SK-N-SH (cell line): ENCODE results near the gene IL22. TPM values are rescaled to one million over a fixed set of nuclear protein-coding genes. Genes with fewer than 3 reads are reported as not detected.

Experiments used
- CTCF ChIA-PET: fragments of 300-600, 350-600 bp; formaldehyde crosslinking; extraction: SDS; loops from one replicate; lab custom pipeline; 2021; lab: Yijun Ruan, JAX
- POLR2A ChIA-PET: fragments of 350-600 bp; sonication (Branson Sonifier 250); formaldehyde crosslinking; extraction: SDS; loops from one replicate; lab custom pipeline; 2020; ENCODE audit warnings: antibody characterized with exemption, inconsistent platforms; lab: Yijun Ruan, JAX
- DNase-seq: peaks from one replicate; pipeline ENCODE4 v3.0.0; 2012
- H2AFZ ChIP-seq: fragments of 200-600 bp; sonication (generic); 2 replicates; pipeline ENCODE4 v1.8.1; 2016; ENCODE audit warnings: antibody characterized with exemption, mild to moderate bottlenecking, low read depth
- H3F3A ChIP-seq: fragments of 200-600 bp; sonication (generic); replicated peaks from 2 replicates; pipeline ENCODE3; 2016; ENCODE audit warnings: antibody characterized with exemption, mild to moderate bottlenecking; ENCODE audit not compliant: insufficient read depth
- H3K27ac ChIP-seq, 2 experiments: fragments of 200-500 bp in 1 of 2; fragments of 200-600 bp in 1 of 2; sonication (Bioruptor generic) in 1 of 2; sonication (generic), shearing (Covaris generic) in 1 of 2; 2 replicates each; pipeline versions ENCODE4 v1.5.1 to v1.6.1; 2014 to 2016; ENCODE audit warnings: low read depth in 2 of 2, inconsistent platforms in 1 of 2, low read length in 1 of 2, mild to moderate bottlenecking in 1 of 2, mixed read lengths in 1 of 2
- H3K27me3 ChIP-seq: fragments of 200-600 bp; sonication (generic), shearing (Covaris generic); 2 replicates; pipeline ENCODE4 v1.6.1; 2016; ENCODE audit warnings: mixed run types; ENCODE audit not compliant: insufficient read depth
- H3K36me3 ChIP-seq, 2 experiments: fragments of 200-500 bp in 1 of 2; fragments of 200-600 bp in 1 of 2; sonication (Bioruptor generic) in 1 of 2; sonication (generic) in 1 of 2; replicated peaks in 1 of 2; 2 replicates each; pipeline versions ENCODE3 to v1.5.1; 2014 to 2016; ENCODE audit warnings: low read length in 1 of 2, mild to moderate bottlenecking in 1 of 2; ENCODE audit not compliant: insufficient read depth in 2 of 2, control insufficient read depth in 1 of 2
- H3K4me1 ChIP-seq, 2 experiments: fragments of 200-500 bp in 1 of 2; fragments of 200-600 bp in 1 of 2; sonication (Bioruptor generic) in 1 of 2; sonication (generic), shearing (Covaris generic) in 1 of 2; 2 replicates each; pipeline versions ENCODE4 v1.5.1 to v1.6.1; 2014 to 2016; ENCODE audit warnings: low read depth in 1 of 2, low read length in 1 of 2, mixed run types in 1 of 2; ENCODE audit not compliant: insufficient read depth in 2 of 2, control insufficient read depth in 1 of 2
- H3K4me2 ChIP-seq: fragments of 200-600 bp; sonication (generic), shearing (Covaris generic); 2 replicates; pipeline ENCODE4 v1.6.1; 2017; ENCODE audit warnings: mixed run types
- H3K4me3 ChIP-seq, 2 experiments: fragments of 200-500 bp in 1 of 2; fragments of 200-600 bp in 1 of 2; sonication (Bioruptor generic) in 1 of 2; sonication (generic), shearing (Covaris generic) in 1 of 2; 2 replicates each; pipeline versions ENCODE4 v1.5.1 to v1.8.1; 2014 to 2016; ENCODE audit warnings: low read depth in 2 of 2, inconsistent platforms in 1 of 2, low read length in 1 of 2, mild to moderate bottlenecking in 1 of 2, mixed read lengths in 1 of 2, moderate library complexity in 1 of 2
- H3K79me2 ChIP-seq: fragments of 200-600 bp; sonication (generic); 2 replicates; pipeline ENCODE4 v1.8.1; 2017; ENCODE audit warnings: mild to moderate bottlenecking; ENCODE audit not compliant: insufficient read depth
- H3K9ac ChIP-seq: fragments of 200-600 bp; sonication (generic); 2 replicates; pipeline ENCODE4 v1.6.1; 2017; ENCODE audit warnings: mixed run types
- H3K9me2 ChIP-seq: fragments of 200-600 bp; sonication (generic); 2 replicates; pipeline ENCODE4 v1.6.1; 2017; ENCODE audit warnings: mixed run types
- H3K9me3 ChIP-seq: fragments of 200-600 bp; sonication (generic); 2 replicates; pipeline ENCODE4 v1.6.1; 2017; ENCODE audit warnings: mixed run types, mild to moderate bottlenecking, moderate library complexity
- H4K20me1 ChIP-seq: fragments of 200-600 bp; sonication (generic); 2 replicates; pipeline ENCODE4 v1.6.1; 2017; ENCODE audit warnings: mild to moderate bottlenecking, mixed run types; ENCODE audit not compliant: insufficient read depth
- ELF1 ChIP-seq: IDR thresholded peaks from 2 replicates; pipeline ENCODE4 v1.4.0; 2012
- EP300 ChIP-seq, 2 experiments: IDR thresholded peaks; 2 replicates each; pipeline versions ENCODE4 v1.4.0 to v1.6.1; 2012; ENCODE audit warnings: borderline replicate concordance in 1 of 2, low read depth in 1 of 2, low read length in 1 of 2
- FOSL2 ChIP-seq: IDR thresholded peaks from 2 replicates; pipeline ENCODE4 v1.4.0; 2012; ENCODE audit warnings: low read depth, mild to moderate bottlenecking, moderate library complexity, borderline replicate concordance
- GABPA ChIP-seq: IDR thresholded peaks from 2 replicates; pipeline ENCODE4 v1.4.0; 2012; ENCODE audit warnings: low read depth, mild to moderate bottlenecking
- GATA2 ChIP-seq: sonication (generic); formaldehyde crosslinking; IDR thresholded peaks from 2 replicates; pipeline ENCODE4 v1.5.0; 2020; ENCODE audit warnings: mild to moderate bottlenecking, missing genetic modification reagents
- MEF2A ChIP-seq: IDR thresholded peaks from 2 replicates; pipeline ENCODE4 v1.4.0; 2012; ENCODE audit warnings: low read depth, borderline replicate concordance
- NFIC ChIP-seq: IDR thresholded peaks from 2 replicates; pipeline ENCODE4 v1.4.0; 2012; ENCODE audit warnings: borderline replicate concordance
- NRF1 ChIP-seq: IDR thresholded peaks from 2 replicates; pipeline ENCODE4 v1.6.1; 2012; ENCODE audit warnings: low read depth, mild to moderate bottlenecking, low read length
- RCOR1 ChIP-seq: fragments of 150-350 bp; IDR thresholded peaks from 2 replicates; pipeline ENCODE4 v1.6.1; 2017; ENCODE audit warnings: antibody characterized with exemption, low read length
- RFX5 ChIP-seq: IDR thresholded peaks from 2 replicates; pipeline ENCODE4 v1.6.1; 2012; ENCODE audit warnings: mild to moderate bottlenecking, improper control_type of control experiment, low read length
- RXRA ChIP-seq: IDR thresholded peaks from 2 replicates; pipeline ENCODE4 v1.4.0; 2012; ENCODE audit warnings: low read depth, mild to moderate bottlenecking, borderline replicate concordance
- SIN3A ChIP-seq: IDR thresholded peaks from 2 replicates; pipeline ENCODE4 v1.6.1; 2012; ENCODE audit warnings: low read depth, mild to moderate bottlenecking, low read length, moderate library complexity, borderline replicate concordance
- SMC3 ChIP-seq: IDR thresholded peaks from 2 replicates; pipeline ENCODE4 v1.6.1; 2012; ENCODE audit warnings: low read depth, low read length, improper control_type of control experiment
- TAF1 ChIP-seq: IDR thresholded peaks from 2 replicates; pipeline ENCODE4 v1.6.1; 2012; ENCODE audit warnings: low read depth, mild to moderate bottlenecking, low read length, moderate library complexity, borderline replicate concordance
- TCF12 ChIP-seq: IDR thresholded peaks from 2 replicates; pipeline ENCODE4 v1.4.0; 2012
- TEAD4 ChIP-seq: IDR thresholded peaks from 2 replicates; pipeline ENCODE4 v1.4.0; 2012; ENCODE audit warnings: mild to moderate bottlenecking, borderline replicate concordance; ENCODE audit not compliant: insufficient read depth
- WGBS: methylation state at CpG from one replicate; pipeline ENCODE4 v1.1.6; 2017; ENCODE audit warnings: low lambda C conversion rate; 5-methylcytosine and 5-hydroxymethylcytosine counted together
- polyA plus RNA-seq, 3 experiments: library from polyadenylated mRNA; depleted of rRNA; stranded (reverse); fragments of >200 nt; gene quantifications; 2 replicates each; pipeline ENCODE4 v1.2.3, GENCODE V29; 2012
- TF ChIP-seq, protein P1 (sequence below): fragments of 150-350 bp; IDR thresholded peaks from 2 replicates; pipeline ENCODE4 v1.6.1; 2016; ENCODE audit warnings: mild to moderate bottlenecking, low read depth, low read length
- TF ChIP-seq, protein P2 (sequence below): IDR thresholded peaks from 2 replicates; pipeline ENCODE4 v1.4.0; 2012; ENCODE audit warnings: low read depth
- TF ChIP-seq, protein P3 (sequence below): fragments of 200-600 bp; sonication (generic); IDR thresholded peaks from 2 replicates; pipeline ENCODE4 v1.6.1; 2017; ENCODE audit warnings: antibody characterized with exemption, mild to moderate bottlenecking, moderate library complexity
- TF ChIP-seq, protein P4 (sequence below): IDR thresholded peaks from 2 replicates; pipeline ENCODE4 v1.4.0; 2012; ENCODE audit warnings: low read depth, borderline replicate concordance

The IL22 gene
- polyA plus RNA-seq, 1 of the 3 experiments (the other 2 are of a cell fraction): not detected

DNA sequence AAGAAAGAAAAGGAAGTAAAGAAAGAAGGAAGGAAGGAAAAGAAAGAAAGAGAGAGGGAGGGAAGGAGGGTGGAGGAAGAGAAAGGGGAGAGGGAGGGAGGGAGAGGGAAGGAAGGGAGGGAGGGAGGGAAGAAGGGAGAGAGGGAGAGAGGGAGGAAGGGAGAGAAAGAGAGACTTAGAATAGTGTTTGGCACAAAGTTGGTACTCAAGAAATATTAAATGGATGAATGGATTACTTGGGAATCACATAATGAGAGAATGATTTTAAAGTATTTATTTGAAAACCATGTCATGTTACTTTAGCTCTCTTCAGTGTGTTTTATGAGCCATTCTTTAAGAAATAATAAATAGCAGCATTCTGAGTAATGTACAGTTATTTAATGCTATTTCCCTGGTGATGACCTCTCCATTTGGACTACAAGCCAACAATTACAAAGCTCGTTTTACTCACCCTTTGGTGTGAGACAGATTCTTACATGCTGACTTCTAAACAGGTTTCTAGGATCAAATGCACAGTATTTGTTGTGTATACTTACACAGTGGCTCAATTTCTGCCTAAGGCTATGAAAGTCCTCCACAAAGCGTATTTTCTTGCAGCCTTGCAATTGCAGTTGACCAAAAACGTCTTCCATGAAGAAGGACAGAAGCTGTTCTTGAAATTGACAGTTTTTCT is 28.7 kb downstream of the IL22 start:
- TF ChIP-seq TAF1 (no peak), RCOR1 (no peak), NFIC (no peak), FOSL2 (no peak), TEAD4 (no peak), RFX5 (no peak), ELF1 (no peak), GABPA (no peak)
- TF ChIP-seq, protein P1, sequence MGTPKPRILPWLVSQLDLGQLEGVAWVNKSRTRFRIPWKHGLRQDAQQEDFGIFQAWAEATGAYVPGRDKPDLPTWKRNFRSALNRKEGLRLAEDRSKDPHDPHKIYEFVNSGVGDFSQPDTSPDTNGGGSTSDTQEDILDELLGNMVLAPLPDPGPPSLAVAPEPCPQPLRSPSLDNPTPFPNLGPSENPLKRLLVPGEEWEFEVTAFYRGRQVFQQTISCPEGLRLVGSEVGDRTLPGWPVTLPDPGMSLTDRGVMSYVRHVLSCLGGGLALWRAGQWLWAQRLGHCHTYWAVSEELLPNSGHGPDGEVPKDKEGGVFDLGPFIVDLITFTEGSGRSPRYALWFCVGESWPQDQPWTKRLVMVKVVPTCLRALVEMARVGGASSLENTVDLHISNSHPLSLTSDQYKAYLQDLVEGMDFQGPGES: no peak
- H4K20me1 ChIP-seq: no peaks in the 10 kb centered on the region
- POLR2A ChIA-PET: no interaction called here
- H2AFZ ChIP-seq: peak overlapping the region; percentile 68; the same call in 1 of the 2 replicates
- no peaks in the 10 kb centered on the region for H3K79me2 ChIP-seq
- 74% methylated on average over 3 of the region's 3 CpGs for WGBS
- H3K36me3 ChIP-seq: no peaks in the 10 kb centered on the region
- H3F3A ChIP-seq: no peaks in the 10 kb centered on the region
- no peak overlapping the region for H3K4me3 ChIP-seq
- peak overlapping the region in 1 of 2 experiments; percentile 24; a peak in 1 of 4 replicates for H3K27ac ChIP-seq
- CTCF ChIA-PET: interaction anchor here (0.7 to 3.7 kb wide), 5 partner anchors 85 to 184 kb away, joined by 3 to 82 read pairs (median 24); no protein-coding TSS in a partner anchor
- H3K4me2 ChIP-seq: no peak overlapping the region
- no peaks in the 10 kb centered on the region for H3K27me3 ChIP-seq
- H3K4me1 ChIP-seq: peaks cover 6 to 10% of the 10 kb centered on the region in 2 experiments; a peak in 3 of 4 replicates
- H3K9ac ChIP-seq: no peak overlapping the region
- no peaks in the 10 kb centered on the region for H3K9me3 ChIP-seq
- no peaks in the 10 kb centered on the region for H3K9me2 ChIP-seq
- DNase-seq: no peak

DNA sequence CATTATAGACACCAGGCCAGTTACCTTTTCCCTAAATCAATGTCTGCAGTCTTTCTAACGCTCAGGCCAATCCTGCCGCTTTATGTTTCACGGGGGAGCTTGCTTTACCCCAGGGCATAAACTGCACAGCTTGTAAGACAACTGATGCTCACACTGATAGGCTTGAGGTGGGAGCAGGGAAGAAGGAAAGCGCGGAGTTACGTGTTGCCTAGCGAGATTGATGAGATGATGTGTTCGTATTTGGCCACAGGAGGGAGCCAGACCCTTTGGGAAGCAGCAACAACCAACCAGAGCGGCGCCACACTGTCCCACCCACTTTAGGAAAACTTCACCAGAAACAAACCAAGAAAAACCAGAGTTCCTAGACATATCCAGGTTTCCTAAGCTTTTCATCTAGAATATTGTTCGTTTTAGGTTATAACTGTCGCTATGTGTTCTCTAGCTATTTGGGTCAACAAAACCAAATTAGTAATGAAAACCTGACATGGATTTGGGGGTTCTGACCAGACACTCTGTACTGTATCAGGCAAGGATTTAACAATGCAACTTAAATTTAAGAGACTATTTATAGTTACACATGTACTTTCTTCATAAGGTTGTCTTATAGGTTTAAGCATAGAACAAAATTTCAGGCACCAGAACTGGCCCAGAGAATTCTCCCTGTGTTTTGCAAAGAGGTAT is 30.2 kb downstream of the IL22 start:
- WGBS: 3% methylated on average over 12 of the region's 12 CpGs
- peak; percentile 61 for DNase-seq
- peaks cover 6 to 10% of the 10 kb centered on the region in 2 experiments; a peak in 3 of 4 replicates for H3K4me1 ChIP-seq
- no peak overlapping the region for H3K4me2 ChIP-seq
- H3K9ac ChIP-seq: no peak overlapping the region
- H3F3A ChIP-seq: no peaks in the 10 kb centered on the region
- H3K36me3 ChIP-seq: no peaks in the 10 kb centered on the region
- peak overlapping the region; percentile 5 to 22; a peak in 2 of 4 replicates for H3K27ac ChIP-seq
- peak overlapping the region in 1 of 2 experiments; percentile 35; a peak in 1 of 4 replicates for H3K4me3 ChIP-seq
- no peaks in the 10 kb centered on the region for H4K20me1 ChIP-seq
- CTCF ChIA-PET: interaction anchor here (0.6 to 3.7 kb wide), 48 partner anchors 8 to 868 kb away, joined by 3 to 82 read pairs (median 4); no protein-coding TSS in a partner anchor
- H3K27me3 ChIP-seq: 0 out of 2 replicates have a peak, but pooled peaks cover 4% of the 10 kb centered on the region
- peak overlapping the region; percentile 52 for H2AFZ ChIP-seq
- no peaks in the 10 kb centered on the region for H3K9me2 ChIP-seq
- no peaks in the 10 kb centered on the region for H3K9me3 ChIP-seq
- no peaks in the 10 kb centered on the region for H3K79me2 ChIP-seq
- POLR2A ChIA-PET: interaction anchor here (1.1 kb wide), 1 partner anchor 22 kb away, joined by 4 read pairs; no protein-coding TSS in a partner anchor
- TF ChIP-seq RXRA (no peak), GATA2 (peak; percentile 84), MEF2A (no peak), NFIC (no peak), NRF1 (no peak), SIN3A (no peak), EP300 (IDR thresholded peaks at IDR 0.05; ENCODE audit: borderline replicate concordance in 1 of 2, low read depth in 1 of 2, low read length in 1 of 2) (no peak), SMC3 (peak; percentile 99), TAF1 (no peak), TCF12 (no peak)
- TF ChIP-seq, protein P2, sequence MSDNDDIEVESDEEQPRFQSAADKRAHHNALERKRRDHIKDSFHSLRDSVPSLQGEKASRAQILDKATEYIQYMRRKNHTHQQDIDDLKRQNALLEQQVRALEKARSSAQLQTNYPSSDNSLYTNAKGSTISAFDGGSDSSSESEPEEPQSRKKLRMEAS: no peak
- TF ChIP-seq, protein P3, sequence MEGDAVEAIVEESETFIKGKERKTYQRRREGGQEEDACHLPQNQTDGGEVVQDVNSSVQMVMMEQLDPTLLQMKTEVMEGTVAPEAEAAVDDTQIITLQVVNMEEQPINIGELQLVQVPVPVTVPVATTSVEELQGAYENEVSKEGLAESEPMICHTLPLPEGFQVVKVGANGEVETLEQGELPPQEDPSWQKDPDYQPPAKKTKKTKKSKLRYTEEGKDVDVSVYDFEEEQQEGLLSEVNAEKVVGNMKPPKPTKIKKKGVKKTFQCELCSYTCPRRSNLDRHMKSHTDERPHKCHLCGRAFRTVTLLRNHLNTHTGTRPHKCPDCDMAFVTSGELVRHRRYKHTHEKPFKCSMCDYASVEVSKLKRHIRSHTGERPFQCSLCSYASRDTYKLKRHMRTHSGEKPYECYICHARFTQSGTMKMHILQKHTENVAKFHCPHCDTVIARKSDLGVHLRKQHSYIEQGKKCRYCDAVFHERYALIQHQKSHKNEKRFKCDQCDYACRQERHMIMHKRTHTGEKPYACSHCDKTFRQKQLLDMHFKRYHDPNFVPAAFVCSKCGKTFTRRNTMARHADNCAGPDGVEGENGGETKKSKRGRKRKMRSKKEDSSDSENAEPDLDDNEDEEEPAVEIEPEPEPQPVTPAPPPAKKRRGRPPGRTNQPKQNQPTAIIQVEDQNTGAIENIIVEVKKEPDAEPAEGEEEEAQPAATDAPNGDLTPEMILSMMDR: peak; percentile 87
- TF ChIP-seq, protein P4, sequence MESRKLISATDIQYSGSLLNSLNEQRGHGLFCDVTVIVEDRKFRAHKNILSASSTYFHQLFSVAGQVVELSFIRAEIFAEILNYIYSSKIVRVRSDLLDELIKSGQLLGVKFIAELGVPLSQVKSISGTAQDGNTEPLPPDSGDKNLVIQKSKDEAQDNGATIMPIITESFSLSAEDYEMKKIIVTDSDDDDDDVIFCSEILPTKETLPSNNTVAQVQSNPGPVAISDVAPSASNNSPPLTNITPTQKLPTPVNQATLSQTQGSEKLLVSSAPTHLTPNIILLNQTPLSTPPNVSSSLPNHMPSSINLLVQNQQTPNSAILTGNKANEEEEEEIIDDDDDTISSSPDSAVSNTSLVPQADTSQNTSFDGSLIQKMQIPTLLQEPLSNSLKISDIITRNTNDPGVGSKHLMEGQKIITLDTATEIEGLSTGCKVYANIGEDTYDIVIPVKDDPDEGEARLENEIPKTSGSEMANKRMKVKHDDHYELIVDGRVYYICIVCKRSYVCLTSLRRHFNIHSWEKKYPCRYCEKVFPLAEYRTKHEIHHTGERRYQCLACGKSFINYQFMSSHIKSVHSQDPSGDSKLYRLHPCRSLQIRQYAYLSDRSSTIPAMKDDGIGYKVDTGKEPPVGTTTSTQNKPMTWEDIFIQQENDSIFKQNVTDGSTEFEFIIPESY: no peak
